Tibial artery (tissue), 4 donors: ENCODE results near the gene MMRN1.

ENCODE experiments used
- DNase-seq, 2 donors: peaks; one replicate each; pipeline ENCODE4 v3.0.0-alpha.2; 2019
- H3K27ac ChIP-seq, 2 donors: fragments of 200-600 bp; sonication (generic) in 1 of 2; 1 replicate in 1 of 2; 2 replicates in 1 of 2; pipeline ENCODE4 v1.5.1; 2018 to 2019; ENCODE audit warnings: mild to moderate bottlenecking in 1 of 2
- H3K27me3 ChIP-seq, 2 donors: fragments of 200-600 bp; sonication (generic) in 1 of 2; one replicate each; pipeline versions ENCODE4 v1.5.1 to v1.6.0; 2016 to 2019
- H3K36me3 ChIP-seq, 3 donors: fragments of 200-600 bp; sonication (generic) in 2 of 3; one replicate each; pipeline ENCODE4 v1.5.1; 2016 to 2019; ENCODE audit warnings: mild to moderate bottlenecking in 2 of 3
- H3K4me1 ChIP-seq, 4 donors: fragments of 200-600 bp; sonication (generic) in 2 of 4; 1 replicate in 3 of 4; 2 replicates in 1 of 4; pipeline ENCODE4 v1.5.1; 2016 to 2019
- H3K4me3 ChIP-seq, 2 donors: fragments of 200-600 bp; sonication (generic) in 1 of 2; 1 replicate in 1 of 2; 2 replicates in 1 of 2; pipeline ENCODE4 v1.5.1; 2018 to 2019; ENCODE audit warnings: mild to moderate bottlenecking in 2 of 2
- H3K9me3 ChIP-seq, 3 donors: fragments of 200-600 bp; sonication (generic) in 1 of 3; one replicate each; pipeline ENCODE4 v1.5.1; 2016 to 2019
- intact Hi-C: fragments of 100-400 bp; cut with DNase I; formaldehyde crosslinking; loops from one replicate; pipeline ENCODE4 v1.15.0; 2023; ENCODE audit warnings: low total_unique reads
- TF ChIP-seq, protein P1 (sequence below), 2 experiments: fragments of 200-600 bp in 1 of 2; fragments of 450-650 bp in 1 of 2; IDR thresholded peaks; one replicate each; pipeline ENCODE4 v1.5.1; 2017 to 2019; ENCODE audit warnings: antibody characterized with exemption in 2 of 2, mild to moderate bottlenecking in 1 of 2, moderate library complexity in 1 of 2

The MMRN1 gene

GRCh38 chr4:89929425-89930159 lies 34.9 kb downstream of the MMRN1 start:
- H3K27me3 ChIP-seq: no peaks in the 10 kb centered on the region
- TF ChIP-seq, protein P1, sequence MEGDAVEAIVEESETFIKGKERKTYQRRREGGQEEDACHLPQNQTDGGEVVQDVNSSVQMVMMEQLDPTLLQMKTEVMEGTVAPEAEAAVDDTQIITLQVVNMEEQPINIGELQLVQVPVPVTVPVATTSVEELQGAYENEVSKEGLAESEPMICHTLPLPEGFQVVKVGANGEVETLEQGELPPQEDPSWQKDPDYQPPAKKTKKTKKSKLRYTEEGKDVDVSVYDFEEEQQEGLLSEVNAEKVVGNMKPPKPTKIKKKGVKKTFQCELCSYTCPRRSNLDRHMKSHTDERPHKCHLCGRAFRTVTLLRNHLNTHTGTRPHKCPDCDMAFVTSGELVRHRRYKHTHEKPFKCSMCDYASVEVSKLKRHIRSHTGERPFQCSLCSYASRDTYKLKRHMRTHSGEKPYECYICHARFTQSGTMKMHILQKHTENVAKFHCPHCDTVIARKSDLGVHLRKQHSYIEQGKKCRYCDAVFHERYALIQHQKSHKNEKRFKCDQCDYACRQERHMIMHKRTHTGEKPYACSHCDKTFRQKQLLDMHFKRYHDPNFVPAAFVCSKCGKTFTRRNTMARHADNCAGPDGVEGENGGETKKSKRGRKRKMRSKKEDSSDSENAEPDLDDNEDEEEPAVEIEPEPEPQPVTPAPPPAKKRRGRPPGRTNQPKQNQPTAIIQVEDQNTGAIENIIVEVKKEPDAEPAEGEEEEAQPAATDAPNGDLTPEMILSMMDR (IDR thresholded peaks at IDR 0.05): no peak
- no peaks in the 10 kb centered on the region for H3K9me3 ChIP-seq
- intact Hi-C loops: no loop called here
- no peak overlapping the region for H3K27ac ChIP-seq
- H3K4me3 ChIP-seq: no peak overlapping the region
- no peaks in the 10 kb centered on the region for H3K4me1 ChIP-seq
- H3K36me3 ChIP-seq: no peaks in the 10 kb centered on the region
- no peak for DNase-seq

- H3K36me3 ChIP-seq: no peaks in the 10 kb centered on the region
- TF ChIP-seq, protein P1 (IDR thresholded peaks at IDR 0.05): no peak
- no peak for DNase-seq
- H3K9me3 ChIP-seq: no peaks in the 10 kb centered on the region
- H3K27ac ChIP-seq: no peak overlapping the region
- no peaks in the 10 kb centered on the region for H3K4me1 ChIP-seq
- no peaks in the 10 kb centered on the region for H3K27me3 ChIP-seq
- H3K4me3 ChIP-seq: no peak overlapping the region
- intact Hi-C loops: no loop called here
These were observed 44.9 kb downstream of the MMRN1 start for GRCh38 chr4:89939546-89939945.

- Histone ChIP-seq H3K9me3 (no peaks in the 10 kb centered on the region), H3K27ac (no peak overlapping the region), H3K27me3 (no peaks in the 10 kb centered on the region), H3K4me1 (no peaks in the 10 kb centered on the region), H3K36me3 (no peaks in the 10 kb centered on the region), H3K4me3 (no peak overlapping the region)
- DNase-seq: no peak
- intact Hi-C loops: no loop called here
- TF ChIP-seq, protein P1 (IDR thresholded peaks at IDR 0.05): no peak
These were observed 45.3 kb downstream of the MMRN1 start for GRCh38 chr4:89939994-89940393.

GRCh38 chr4:89942811-89943210 lies 48.2 kb downstream of the MMRN1 start:
- intact Hi-C loops: no loop called here
- DNase-seq: no peak
- TF ChIP-seq, protein P1 (IDR thresholded peaks at IDR 0.05): no peak
- Histone ChIP-seq H3K9me3 (no peaks in the 10 kb centered on the region), H3K4me3 (no peak overlapping the region), H3K27ac (no peak overlapping the region), H3K4me1 (no peaks in the 10 kb centered on the region), H3K27me3 (no peaks in the 10 kb centered on the region), H3K36me3 (no peaks in the 10 kb centered on the region)

- no peaks in the 10 kb centered on the region for H3K4me1 ChIP-seq
- H3K4me3 ChIP-seq: no peak overlapping the region
- no peak for DNase-seq
- H3K36me3 ChIP-seq: no peaks in the 10 kb centered on the region
- H3K27ac ChIP-seq: no peak overlapping the region
- no peaks in the 10 kb centered on the region for H3K9me3 ChIP-seq
- intact Hi-C loops: no loop called here
- H3K27me3 ChIP-seq: no peaks in the 10 kb centered on the region
- TF ChIP-seq, protein P1 (IDR thresholded peaks at IDR 0.05): no peak
These were observed 55.2 kb downstream of the MMRN1 start for GRCh38 chr4:89949782-89950387.
